Small intestine (tissue), 7 donors: ENCODE results near the gene ST3GAL3. TPM values are rescaled to one million over a fixed set of nuclear protein-coding genes. Genes with fewer than 3 reads are reported as not detected.
"Not testable (repeated sequence)": the region's sequence is repeated elsewhere in the genome, so short reads cannot be mapped to it uniquely, and the experiment has no call there.

Source experiments
- DNase-seq, 2 donors: peaks; one replicate each; pipeline versions ENCODE4 v3.0.0 to v3.0.0-alpha.2; 2013
- FAIRE-seq: peaks from 2 replicates; lab custom pipeline; 2012; peaks lifted over from hg19 to GRCh38; lab: Jason Lieb, UNC
- H3K27ac ChIP-seq, 3 donors: one replicate each; pipeline ENCODE4 v1.5.1; 2013; ENCODE audit warnings: low read length in 2 of 3, mild to moderate bottlenecking in 2 of 3, control low read depth in 1 of 3, inconsistent platforms in 1 of 3, low read depth in 1 of 3, moderate library complexity in 1 of 3
- H3K27me3 ChIP-seq, 3 donors: one replicate each; pipeline ENCODE4 v1.6.1; 2013; ENCODE audit warnings: low read length in 3 of 3, inconsistent platforms in 1 of 3; ENCODE audit not compliant: control insufficient read depth in 3 of 3, insufficient read depth in 3 of 3
- H3K36me3 ChIP-seq, 3 donors: one replicate each; pipeline ENCODE4 v1.6.1; 2013; ENCODE audit warnings: low read length in 3 of 3, inconsistent platforms in 1 of 3, low read depth in 1 of 3, mild to moderate bottlenecking in 1 of 3, moderate library complexity in 1 of 3; ENCODE audit not compliant: control insufficient read depth in 3 of 3, insufficient read depth in 2 of 3
- H3K4me1 ChIP-seq, 3 donors: one replicate each; pipeline ENCODE4 v1.6.1; 2013; ENCODE audit warnings: low read length in 2 of 3, inconsistent platforms in 1 of 3, low read depth in 1 of 3, mild to moderate bottlenecking in 1 of 3, moderate library complexity in 1 of 3; ENCODE audit not compliant: control insufficient read depth in 3 of 3, insufficient read depth in 2 of 3
- H3K4me3 ChIP-seq, 3 donors: one replicate each; pipeline ENCODE4 v1.5.1; 2013; ENCODE audit warnings: low read length in 3 of 3, control low read depth in 1 of 3, inconsistent platforms in 1 of 3, low read depth in 1 of 3, mild to moderate bottlenecking in 1 of 3, moderate library complexity in 1 of 3
- H3K9me3 ChIP-seq, 2 donors: one replicate each; pipeline ENCODE4 v1.6.1; 2013; ENCODE audit warnings: low read depth in 1 of 2, low read length in 1 of 2; ENCODE audit not compliant: control insufficient read depth in 2 of 2, insufficient read depth in 1 of 2
- WGBS, 3 donors: extraction: QIAGEN DNeasy Blood & Tissue Kit; methylation state at CpG; one replicate each; pipeline ENCODE4 v1.1.7; 2013; 5-methylcytosine and 5-hydroxymethylcytosine counted together
- polyA plus RNA-seq, 4 donors: library from polyadenylated mRNA; stranded (reverse) in 3 of 4; unstranded in 1 of 4; fragments of 200-250 nt in 3 of 4; fragments of 120-200 nt in 1 of 4; gene quantifications; one replicate each; pipeline versions ENCODE4 v1.2.1 to v1.2.3, GENCODE V29; 2013
- donor health status: healthy with polysubstance abuse.
- donor health status: control.
- donor health status: control.
- donor health status: Bipolar disorder and iron deficiency.
- donor health status: healthy.

Gene ST3GAL3
- polyA plus RNA-seq, 4 donors = 1.1 to 5.4 (median 3.7) TPM

GRCh38 chr1:43719670-43720419, 12.5 kb downstream of the ST3GAL3 start:
- H3K4me3 ChIP-seq, DNase-seq, H3K9me3 ChIP-seq, FAIRE-seq, H3K36me3 ChIP-seq, H3K27ac ChIP-seq, H3K27me3 ChIP-seq, H3K4me1 ChIP-seq: not testable (repeated sequence)
- WGBS, 3 donors = 84 to 96% (median 88%) methylated on average over 10 of the region's 10 CpGs

DNA sequence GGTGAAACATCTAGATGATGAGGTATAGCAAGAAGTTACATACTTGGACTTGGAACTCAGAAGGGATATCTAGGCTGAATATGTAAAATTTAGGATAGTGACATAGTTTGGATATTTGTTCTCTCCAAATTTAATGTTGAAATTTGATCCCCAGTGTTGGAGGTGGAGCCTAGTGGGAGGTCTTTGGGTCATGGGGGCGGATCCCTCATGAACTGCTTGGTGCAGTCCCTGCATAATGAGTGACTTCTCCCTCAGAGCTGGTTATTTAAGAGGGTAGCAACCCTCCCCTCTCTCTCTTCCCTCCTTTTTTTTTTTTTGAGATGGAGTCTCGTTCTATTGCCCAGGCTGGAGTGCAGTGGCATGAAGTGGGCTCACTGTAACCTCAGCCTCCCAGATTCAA, 15.5 kb downstream of the ST3GAL3 start:
- WGBS, 3 donors = 93 to 100% (median 100%) methylated on average over 2 of the region's 2 CpGs
- FAIRE-seq = no peak

GRCh38 chr1:43729816-43730463, 22.6 kb downstream of the ST3GAL3 start:
- Histone ChIP-seq H3K27me3 (no peaks in the 10 kb centered on the region), H3K27ac (no peak overlapping the region), H3K9me3 (no peaks in the 10 kb centered on the region), H3K36me3 (peaks cover 0 to 2% (median 0%) of the 10 kb centered on the region in 3 donors), H3K4me1 (no peaks in the 10 kb centered on the region), H3K4me3 (no peak overlapping the region)
- DNase-seq (no peak), FAIRE-seq (no peak)
- WGBS, 3 donors = 90 to 98% (median 97%) methylated on average over 4 of the region's 4 CpGs

More for the DNA sequence above, 15.5 kb downstream of the ST3GAL3 start:
- no peak overlapping the region for H3K27ac ChIP-seq
- H3K27me3 ChIP-seq = no peaks in the 10 kb centered on the region
- no peak overlapping the region for H3K4me3 ChIP-seq
- H3K36me3 ChIP-seq = no peaks in the 10 kb centered on the region
- H3K9me3 ChIP-seq = no peaks in the 10 kb centered on the region
- H3K4me1 ChIP-seq = no peaks in the 10 kb centered on the region
- DNase-seq = no peak

DNA sequence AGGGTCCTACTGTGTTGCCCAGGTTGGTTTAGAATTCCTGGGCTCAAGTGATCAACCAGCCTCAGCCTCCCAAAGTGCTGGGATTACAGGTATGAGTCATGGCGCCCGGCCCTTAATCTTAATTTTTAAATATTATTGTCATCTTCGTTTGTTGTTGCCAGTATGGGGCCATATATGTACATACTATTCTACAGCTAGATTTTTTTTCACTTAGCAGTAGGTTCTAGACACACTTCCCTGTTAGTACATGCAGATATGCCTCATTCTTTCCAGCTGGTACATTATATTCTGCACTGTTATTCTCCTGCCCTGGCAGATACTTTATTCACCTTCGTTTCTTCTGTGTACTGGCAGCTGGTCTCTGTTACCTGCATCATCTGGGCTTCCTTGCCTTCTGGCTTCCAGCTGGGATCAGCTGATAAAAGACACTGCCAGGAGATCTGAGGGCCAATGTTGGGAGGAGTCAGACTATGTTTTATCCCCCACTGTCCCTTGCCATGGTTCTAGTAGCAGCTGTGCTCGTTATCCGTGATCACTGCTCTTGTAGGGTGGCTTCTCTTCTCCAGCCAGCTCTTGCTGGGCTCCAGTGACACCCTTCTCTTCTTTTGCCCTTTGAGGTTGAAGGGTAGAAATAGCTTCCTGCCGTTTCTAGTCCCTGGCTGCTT, 24.7 kb downstream of the ST3GAL3 start:
- Histone ChIP-seq H3K36me3 (peaks cover 0 to 2% (median 0%) of the 10 kb centered on the region in 3 donors), H3K4me3 (no peak overlapping the region), H3K4me1 (no peaks in the 10 kb centered on the region), H3K9me3 (no peaks in the 10 kb centered on the region), H3K27me3 (no peaks in the 10 kb centered on the region), H3K27ac (no peak overlapping the region)
- FAIRE-seq (no peak), DNase-seq (no peak)
- WGBS, 3 donors = 77 to 79% (median 78%) methylated on average over 7 of the region's 7 CpGs

GRCh38 chr1:43736819-43737218, 29.5 kb downstream of the ST3GAL3 start:
- Histone ChIP-seq H3K27me3 (no peaks in the 10 kb centered on the region), H3K36me3 (peaks cover 0 to 2% (median 0%) of the 10 kb centered on the region in 3 donors), H3K27ac (no peak overlapping the region), H3K9me3 (no peaks in the 10 kb centered on the region), H3K4me3 (no peak overlapping the region), H3K4me1 (peaks cover 0 to 2% (median 0%) of the 10 kb centered on the region in 3 donors)
- 72 to 78% (median 75%) methylated on average over 2 of the region's 2 CpGs for WGBS, 3 donors
- DNase-seq (no peak), FAIRE-seq (no peak)

- DNase-seq (no peak), FAIRE-seq (no peak)
- Histone ChIP-seq H3K27me3 (no peaks in the 10 kb centered on the region), H3K4me3 (no peak overlapping the region), H3K27ac (no peak overlapping the region), H3K9me3 (no peaks in the 10 kb centered on the region), H3K36me3 (no peaks in the 10 kb centered on the region), H3K4me1 (peaks cover 0 to 2% (median 0%) of the 10 kb centered on the region in 3 donors)
- 89 to 92% (median 92%) methylated on average over 4 of the region's 4 CpGs for WGBS, 3 donors
Observed at GRCh38 chr1:43742026-43742425, 34.7 kb downstream of the ST3GAL3 start.

DNA sequence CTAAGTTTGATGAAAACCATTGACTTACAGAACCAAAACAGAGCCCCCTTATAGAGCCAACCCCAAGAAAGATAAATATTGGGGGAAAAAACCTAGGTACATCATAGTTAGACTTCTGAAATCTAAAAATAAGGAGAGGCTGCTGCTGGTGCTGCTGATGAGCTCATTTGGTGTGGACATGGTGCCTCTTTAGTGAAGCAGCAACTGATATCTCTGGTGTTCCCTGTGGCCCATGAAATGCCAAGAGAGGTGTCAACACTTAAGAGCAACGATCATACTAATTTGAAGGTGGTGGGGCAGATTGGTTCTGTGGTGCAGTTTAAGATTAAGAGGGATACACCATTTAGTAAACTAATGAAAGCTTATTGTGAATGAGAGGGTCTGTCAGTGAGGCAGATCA, 35.9 kb downstream of the ST3GAL3 start:
- Histone ChIP-seq H3K4me3 (no peak overlapping the region), H3K27ac (no peak overlapping the region), H3K36me3 (peaks cover 0 to 2% (median 0%) of the 10 kb centered on the region in 3 donors), H3K27me3 (no peaks in the 10 kb centered on the region), H3K4me1 (no peaks in the 10 kb centered on the region), H3K9me3 (no peaks in the 10 kb centered on the region)
- FAIRE-seq (no peak), DNase-seq (no peak)
- WGBS, 3 donors = 90 to 100% (median 97%) methylated on average over 1 of the region's 1 CpG

GRCh38 chr1:43747736-43748135, 40.4 kb downstream of the ST3GAL3 start:
- no peaks in the 10 kb centered on the region for H3K9me3 ChIP-seq

More at GRCh38 chr1:43747736-43748135, 40.4 kb downstream of the ST3GAL3 start:
- WGBS, 3 donors = 89 to 93% (median 90%) methylated on average over 4 of the region's 4 CpGs
- DNase-seq = no peak
- no peak for FAIRE-seq
- no peak overlapping the region for H3K27ac ChIP-seq
- peaks cover 0 to 2% (median 0%) of the 10 kb centered on the region in 3 donors for H3K36me3 ChIP-seq
- no peak overlapping the region for H3K4me3 ChIP-seq
- H3K27me3 ChIP-seq = no peaks in the 10 kb centered on the region
- no peaks in the 10 kb centered on the region for H3K4me1 ChIP-seq
